ENCODE results near the gene DPF3. TPM values are rescaled to one million over a fixed set of nuclear protein-coding genes. Genes with fewer than 3 reads are reported as not detected.

Gene DPF3
- total RNA-seq, 2 experiments from 2014 or later = 0.27 to 0.31 TPM

DNA sequence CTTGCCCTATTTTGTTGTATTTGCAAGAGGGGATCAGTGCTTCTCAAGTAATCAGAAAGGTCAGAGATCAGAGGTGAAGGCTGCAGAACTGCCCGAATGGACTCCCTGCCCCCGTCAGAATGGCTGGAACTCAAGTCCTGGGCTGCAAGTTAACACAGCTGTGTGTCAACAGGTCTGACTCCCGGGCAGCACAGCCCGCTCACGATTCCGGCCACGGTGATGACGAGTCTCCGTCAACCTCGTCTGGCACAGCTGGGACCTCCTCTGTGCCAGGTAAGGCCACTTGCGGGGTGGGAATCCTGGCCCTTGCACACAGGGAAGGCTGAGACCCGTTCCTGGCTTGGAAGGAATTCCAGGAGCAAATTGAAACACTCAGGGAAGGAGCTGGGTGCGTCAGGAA, 45.7 kb upstream of the DPF3 start:
- Histone ChIP-seq H3K36me3 (ENCODE audit: insufficient read depth, low read length) (peaks cover 48% of the 10 kb centered on the region), H3K27me3 (ENCODE audit: control insufficient read depth in 1 of 2, insufficient read depth in 2 of 2, low read length in 2 of 2) (no peaks in the 10 kb centered on the region), H3K27ac (ENCODE audit: low read depth in 1 of 2, low read length in 2 of 2) (no peak overlapping the region), H3K4me3 (ENCODE audit: low read length) (no peak overlapping the region), H3K9me3 (ENCODE audit: control insufficient read depth in 1 of 2, insufficient read depth in 1 of 2, low read length in 2 of 2) (no peaks in the 10 kb centered on the region), H3K4me1 (ENCODE audit: insufficient read depth, low read length) (peaks cover 11% of the 10 kb centered on the region)
- DNase-seq = no peak
- TF ChIP-seq, protein P1, sequence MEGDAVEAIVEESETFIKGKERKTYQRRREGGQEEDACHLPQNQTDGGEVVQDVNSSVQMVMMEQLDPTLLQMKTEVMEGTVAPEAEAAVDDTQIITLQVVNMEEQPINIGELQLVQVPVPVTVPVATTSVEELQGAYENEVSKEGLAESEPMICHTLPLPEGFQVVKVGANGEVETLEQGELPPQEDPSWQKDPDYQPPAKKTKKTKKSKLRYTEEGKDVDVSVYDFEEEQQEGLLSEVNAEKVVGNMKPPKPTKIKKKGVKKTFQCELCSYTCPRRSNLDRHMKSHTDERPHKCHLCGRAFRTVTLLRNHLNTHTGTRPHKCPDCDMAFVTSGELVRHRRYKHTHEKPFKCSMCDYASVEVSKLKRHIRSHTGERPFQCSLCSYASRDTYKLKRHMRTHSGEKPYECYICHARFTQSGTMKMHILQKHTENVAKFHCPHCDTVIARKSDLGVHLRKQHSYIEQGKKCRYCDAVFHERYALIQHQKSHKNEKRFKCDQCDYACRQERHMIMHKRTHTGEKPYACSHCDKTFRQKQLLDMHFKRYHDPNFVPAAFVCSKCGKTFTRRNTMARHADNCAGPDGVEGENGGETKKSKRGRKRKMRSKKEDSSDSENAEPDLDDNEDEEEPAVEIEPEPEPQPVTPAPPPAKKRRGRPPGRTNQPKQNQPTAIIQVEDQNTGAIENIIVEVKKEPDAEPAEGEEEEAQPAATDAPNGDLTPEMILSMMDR (IDR thresholded peaks at IDR 0.05) = no peak
- H3K4me1 Mint-ChIP-seq (ENCODE audit: low read depth) = peaks cover 25% of the 10 kb centered on the region
- no peaks in the 10 kb centered on the region for H3K9me3 Mint-ChIP-seq
- no peaks in the 10 kb centered on the region for H3K27me3 Mint-ChIP-seq
- peaks cover 68% of the 10 kb centered on the region for H3K36me3 Mint-ChIP-seq (ENCODE audit: low read depth)
- H3K27ac Mint-ChIP-seq = no peak overlapping the region
- H3K4me3 Mint-ChIP-seq = no peak overlapping the region
- intact Hi-C loops (cut with DNase I, micrococcal nuclease) = no loop called here
- POLR2A ChIA-PET = no interaction called here
- no peak for ATAC-seq (ENCODE audit: poor library complexity)
- CTCF ChIA-PET = interaction anchor here (1.9 kb wide), 1 partner anchor 34 kb away, joined by 4 read pairs; no protein-coding TSS in a partner anchor

DNA sequence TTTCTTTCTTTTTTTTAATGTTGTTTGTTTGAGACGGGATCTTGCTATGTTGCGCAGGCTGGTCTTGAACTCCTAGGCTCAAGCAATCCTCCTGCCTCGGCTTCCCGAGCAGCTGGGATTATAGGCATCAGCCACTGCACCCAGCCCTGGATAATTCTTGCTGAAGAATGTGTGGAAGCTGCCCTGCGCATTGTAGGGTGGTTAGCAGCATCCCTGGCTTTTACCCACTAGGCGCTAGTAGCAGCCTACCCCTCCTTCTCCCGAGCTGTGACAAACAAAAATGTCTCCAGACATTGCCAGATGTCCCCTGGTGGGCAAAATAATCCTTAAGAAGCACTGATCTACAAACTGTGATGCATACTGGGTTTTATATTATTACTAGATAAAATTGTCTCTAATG, 39.0 kb upstream of the DPF3 start:
- Histone ChIP-seq H3K27ac (ENCODE audit: low read depth in 1 of 2, low read length in 2 of 2) (no peak overlapping the region), H3K27me3 (ENCODE audit: control insufficient read depth in 1 of 2, insufficient read depth in 2 of 2, low read length in 2 of 2) (no peaks in the 10 kb centered on the region), H3K36me3 (ENCODE audit: insufficient read depth, low read length) (peaks cover 3% of the 10 kb centered on the region), H3K4me1 (ENCODE audit: insufficient read depth, low read length) (peaks cover 10% of the 10 kb centered on the region), H3K4me3 (ENCODE audit: low read length) (no peak overlapping the region), H3K9me3 (ENCODE audit: control insufficient read depth in 1 of 2, insufficient read depth in 1 of 2, low read length in 2 of 2) (no peaks in the 10 kb centered on the region)
- ChIA-PET POLR2A (no interaction called here), CTCF (no interaction called here)
- H3K27me3 Mint-ChIP-seq = no peaks in the 10 kb centered on the region
- no peak for DNase-seq
- no peaks in the 10 kb centered on the region for H3K9me3 Mint-ChIP-seq
- intact Hi-C loops (cut with DNase I, micrococcal nuclease) = no loop called here
- TF ChIP-seq, protein P1 (IDR thresholded peaks at IDR 0.05) = no peak
- H3K36me3 Mint-ChIP-seq (ENCODE audit: low read depth) = peaks cover 15% of the 10 kb centered on the region
- ATAC-seq (ENCODE audit: poor library complexity) = no peak
- H3K4me1 Mint-ChIP-seq (ENCODE audit: low read depth) = peaks cover 39% of the 10 kb centered on the region
- H3K27ac Mint-ChIP-seq = no peak overlapping the region
- no peak overlapping the region for H3K4me3 Mint-ChIP-seq

DNA sequence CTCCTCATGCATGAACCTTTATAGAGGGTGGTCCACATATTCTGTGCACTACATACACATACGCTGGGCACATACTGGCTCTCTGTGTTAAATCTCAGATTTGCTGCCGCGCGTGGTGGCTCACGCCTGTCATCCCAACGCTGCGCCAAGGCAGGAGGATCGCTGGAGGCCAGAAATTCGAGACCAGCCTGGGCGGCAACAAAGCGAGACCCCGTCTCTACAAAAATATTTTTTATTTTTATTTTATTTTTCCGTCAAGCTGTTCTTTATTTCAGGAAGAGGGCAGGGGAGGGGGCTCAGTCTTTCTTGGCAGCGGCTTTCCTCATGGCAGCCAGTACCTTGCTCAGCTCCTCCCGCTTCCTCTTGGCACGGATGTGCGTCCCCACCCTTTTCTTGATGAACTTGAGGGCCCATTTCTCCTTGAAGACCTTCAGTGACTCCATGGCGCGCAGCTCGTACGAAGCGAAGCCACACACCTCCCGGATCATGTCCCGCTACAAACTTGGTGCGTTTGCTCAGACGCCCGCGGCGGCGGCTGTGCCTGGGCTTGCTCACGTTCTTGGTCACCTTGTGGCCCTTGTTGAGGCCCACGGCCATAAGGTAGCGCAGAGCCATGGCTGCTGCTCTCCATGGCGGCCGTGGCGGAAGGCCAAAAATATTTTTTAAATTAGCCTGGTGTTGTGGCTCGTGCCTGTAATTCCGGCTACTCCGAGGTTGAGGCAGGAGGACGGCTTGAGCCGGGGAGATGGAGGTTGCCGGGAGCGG, 35.6 kb upstream of the DPF3 start:
- H3K27me3 ChIP-seq (ENCODE audit: control insufficient read depth in 1 of 2, insufficient read depth in 2 of 2, low read length in 2 of 2) = no peaks in the 10 kb centered on the region
- ChIA-PET POLR2A (no interaction called here), CTCF (no interaction called here)
- no peak overlapping the region for H3K4me3 ChIP-seq (ENCODE audit: low read length)
- Mint-ChIP-seq H3K27ac (no peak overlapping the region), H3K36me3 (ENCODE audit: low read depth) (peaks cover 4% of the 10 kb centered on the region), H3K27me3 (no peaks in the 10 kb centered on the region), H3K4me3 (no peak overlapping the region), H3K4me1 (ENCODE audit: low read depth) (peaks cover 32% of the 10 kb centered on the region), H3K9me3 (no peaks in the 10 kb centered on the region)
- DNase-seq (no peak), ATAC-seq (ENCODE audit: poor library complexity) (no peak)
- no peaks in the 10 kb centered on the region for H3K36me3 ChIP-seq (ENCODE audit: insufficient read depth, low read length)
- H3K27ac ChIP-seq (ENCODE audit: low read depth in 1 of 2, low read length in 2 of 2) = no peak overlapping the region
- peaks cover 20% of the 10 kb centered on the region for H3K4me1 ChIP-seq (ENCODE audit: insufficient read depth, low read length)
- TF ChIP-seq, protein P1 (IDR thresholded peaks at IDR 0.05) = no peak
- no peaks in the 10 kb centered on the region for H3K9me3 ChIP-seq (ENCODE audit: control insufficient read depth in 1 of 2, insufficient read depth in 1 of 2, low read length in 2 of 2)
- intact Hi-C loops (cut with DNase I, micrococcal nuclease) = loop anchor here in 1 of 2 experiments (5.0 to 10.0 kb wide), 3 partner anchors 128 to 1565 kb away; partner anchors contain the start of genes ALDH6A1, ISCA2, LIN52 and NPC2
